B cell (primary cell): Measurements from ENCODE around the gene PRKCH. TPM values are rescaled to one million over a fixed set of nuclear protein-coding genes. Genes with fewer than 3 reads are reported as not detected.

ENCODE experiments used
- ATAC-seq: fragments of 200-7000 bp; cut with Tn5 transposase; one replicate; pipeline ENCODE4 v1.10.0; 2021; ENCODE audit warnings: low read depth, mild to moderate bottlenecking, moderate number of reproducible peaks, moderate library complexity
- CTCF ChIA-PET: fragments of 350-600 bp; sonication (Branson Sonifier 250); formaldehyde crosslinking; loops from one replicate; lab custom pipeline; 2021; ENCODE audit warnings: antibody characterized with exemption, inconsistent platforms; lab: Charles Lee
- POLR2A ChIA-PET: fragments of 350-600 bp; sonication (Branson Sonifier 250); formaldehyde crosslinking; loops from one replicate; lab custom pipeline; 2021; ENCODE audit warnings: antibody characterized with exemption; lab: Charles Lee
- DNase-seq: peaks from one replicate; pipeline ENCODE4 v3.0.0; 2013
- H2AFZ ChIP-seq: 2 replicates; pipeline ENCODE4 v1.6.1; 2012; ENCODE audit warnings: mild to moderate bottlenecking, low read depth, low read length; ENCODE audit not compliant: insufficient read depth, poor library complexity, severe bottlenecking
- H3K27ac ChIP-seq, 2 donors: 1 replicate in 1 of 2; 2 replicates in 1 of 2; pipeline ENCODE4 v1.5.1; 2012 to 2013; ENCODE audit warnings: low read length in 2 of 2, mild to moderate bottlenecking in 2 of 2, moderate library complexity in 1 of 2
- H3K27me3 ChIP-seq, 4 experiments: fragments of 200-600 bp in 1 of 4; sonication (generic) in 1 of 4; replicated peaks in 1 of 4; 1 replicate in 2 of 4; 2 replicates in 2 of 4; pipeline versions ENCODE4 v1.6.1 to v1.7.0; 2013 to 2016; ENCODE audit warnings: low read length in 3 of 4, mild to moderate bottlenecking in 2 of 4, mixed read lengths in 1 of 4, moderate library complexity in 1 of 4; ENCODE audit not compliant: insufficient read depth in 4 of 4, control insufficient read depth in 3 of 4; ENCODE audit errors: control extremely low read depth in 1 of 4
- H3K36me3 ChIP-seq, 2 experiments: replicated peaks in 1 of 2; 1 replicate in 1 of 2; 2 replicates in 1 of 2; pipeline versions ENCODE4 v1.6.1 to v1.7.1; 2013; ENCODE audit warnings: low read length in 1 of 2; ENCODE audit not compliant: insufficient read depth in 2 of 2, control insufficient read depth in 1 of 2; ENCODE audit errors: control extremely low read depth in 1 of 2, extremely low read depth in 1 of 2
- H3K4me1 ChIP-seq, 2 donors: fragments of 200-600 bp in 1 of 2; sonication (generic) in 1 of 2; 1 replicate in 1 of 2; 2 replicates in 1 of 2; pipeline versions ENCODE4 v1.5.1 to v1.6.1; 2013 to 2017; ENCODE audit warnings: low read length in 2 of 2; ENCODE audit not compliant: control insufficient read depth in 2 of 2, insufficient read depth in 2 of 2
- H3K4me2 ChIP-seq: replicated peaks from 2 replicates; pipeline ENCODE3; 2012; ENCODE audit warnings: mild to moderate bottlenecking, low read depth, low read length; ENCODE audit not compliant: poor library complexity, severe bottlenecking
- H3K4me3 ChIP-seq, 5 experiments: fragments of 200-600 bp in 1 of 5; sonication (generic) in 1 of 5; 1 replicate in 3 of 5; 2 replicates in 2 of 5; pipeline versions ENCODE4 v1.5.1 to v1.7.0; 2011 to 2016; ENCODE audit warnings: low read length in 4 of 5, mild to moderate bottlenecking in 4 of 5, low read depth in 2 of 5, control low read depth in 1 of 5, moderate library complexity in 1 of 5; ENCODE audit not compliant: insufficient read depth in 1 of 5; ENCODE audit errors: control extremely low read depth in 1 of 5, extremely low read depth in 1 of 5
- H3K79me2 ChIP-seq: fragments of 200-600 bp; sonication (generic); one replicate; pipeline ENCODE4 v1.6.0; 2016; ENCODE audit warnings: low read length; ENCODE audit not compliant: control insufficient read depth, insufficient read depth
- H3K9ac ChIP-seq: fragments of 200-600 bp; sonication (generic); 2 replicates; pipeline ENCODE4 v1.6.1; 2017; ENCODE audit warnings: mild to moderate bottlenecking, low read length, moderate library complexity
- H3K9me3 ChIP-seq, 3 donors: one replicate each; pipeline versions ENCODE4 v1.6.1 to v1.7.1; 2013; ENCODE audit warnings: low read length in 2 of 3; ENCODE audit not compliant: control insufficient read depth in 2 of 3, insufficient read depth in 1 of 3; ENCODE audit errors: control extremely low read depth in 1 of 3
- H4K20me1 ChIP-seq: 2 replicates; pipeline ENCODE4 v1.6.0; 2012; ENCODE audit warnings: mild to moderate bottlenecking, low read length; ENCODE audit not compliant: insufficient read depth, control insufficient read depth, poor library complexity, severe bottlenecking
- H3K27ac Mint-ChIP-seq: one replicate; pipeline ENCODE4 v1.8.0; 2021; ENCODE audit warnings: mixed read lengths
- H3K27me3 Mint-ChIP-seq: one replicate; pipeline ENCODE4 v1.8.0; 2021; ENCODE audit warnings: mixed read lengths
- H3K4me1 Mint-ChIP-seq: one replicate; pipeline ENCODE4 v1.8.0; 2021; ENCODE audit warnings: mixed read lengths
- H3K4me3 Mint-ChIP-seq: one replicate; pipeline ENCODE4 v1.8.0; 2021; ENCODE audit warnings: mixed read lengths
- H3K9me3 Mint-ChIP-seq: one replicate; pipeline ENCODE4 v1.8.0; 2022; ENCODE audit warnings: mixed read lengths; ENCODE audit not compliant: insufficient read depth
- CTCF ChIP-seq: fragments of 200-600 bp; IDR thresholded peaks from one replicate; pipeline ENCODE4 v1.8.0; 2022; ENCODE audit warnings: antibody characterized with exemption, mild to moderate bottlenecking
- EZH2 ChIP-seq: IDR thresholded peaks from 2 replicates; pipeline ENCODE4 v1.6.1; 2012; ENCODE audit warnings: borderline replicate concordance, low read depth, mild to moderate bottlenecking, moderate library complexity, low read length; ENCODE audit not compliant: insufficient read depth, poor library complexity, severe bottlenecking
- WGBS: methylation state at CpG from one replicate; pipeline ENCODE4 v1.1.5; 2013; ENCODE audit warnings: missing lambda C conversion rate; ENCODE audit not compliant: insufficient coverage; 5-methylcytosine and 5-hydroxymethylcytosine counted together
- intact Hi-C: fragments of 100-400 bp; cut with micrococcal nuclease; formaldehyde crosslinking; loops from one replicate; pipeline ENCODE4 v1.10.0; 2022
- polyA plus RNA-seq: library from polyadenylated mRNA; depleted of rRNA; stranded (reverse); fragments of >200 nt; gene quantifications from 2 replicates; pipeline ENCODE4 v1.2.3, GENCODE V29; 2012
- total RNA-seq, 2 donors: library from RNA; stranded (reverse); fragments of 120-200 nt in 1 of 2; gene quantifications; 1 replicate in 1 of 2; 2 replicates in 1 of 2; pipeline versions ENCODE4 v1.2.3 to v1.2.4, GENCODE V29; 2013 to 2022

PRKCH gene
- total and polyA plus RNA-seq, 2 donors (not counting 1 experiment from before 2014, with no cell fraction given), result 2.0 to 5.0 TPM

DNA sequence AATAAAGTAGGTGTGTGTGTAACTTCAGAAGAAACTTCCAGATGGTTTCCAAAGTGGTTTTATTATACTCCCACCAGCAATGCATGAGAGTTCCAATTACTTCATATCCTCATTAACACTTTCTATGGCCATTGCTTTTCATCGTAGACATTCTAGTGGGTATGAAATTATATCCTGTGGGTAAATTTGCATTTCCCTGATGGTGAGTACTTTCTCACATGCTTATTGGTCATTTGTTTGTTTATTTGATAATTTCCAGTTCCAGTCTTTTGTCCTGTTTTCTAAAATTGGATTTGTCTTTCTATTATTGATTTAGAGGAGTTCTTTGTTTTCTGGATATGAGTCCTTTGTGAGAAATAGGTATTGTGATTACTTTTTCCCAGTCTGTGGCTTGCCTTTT, 70.9 kb downstream of the PRKCH start:
- Mint-ChIP-seq H3K27ac (no peak overlapping the region), H3K9me3 (no peaks in the 10 kb centered on the region), H3K4me3 (no peak overlapping the region), H3K27me3 (peaks cover 3% of the 10 kb centered on the region), H3K4me1 (peaks cover 18% of the 10 kb centered on the region)
- Histone ChIP-seq H3K79me2 (no peaks in the 10 kb centered on the region), H4K20me1 (no peaks in the 10 kb centered on the region), H3K27ac (no peak overlapping the region), H3K4me1 (peaks cover 8 to 14% of the 10 kb centered on the region in 2 donors), H2AFZ (no peak overlapping the region), H3K9ac (no peak overlapping the region), H3K27me3 (no peaks in the 10 kb centered on the region), H3K4me3 (no peak overlapping the region), H3K9me3 (no peaks in the 10 kb centered on the region), H3K36me3 (no peaks in the 10 kb centered on the region), H3K4me2 (no peak overlapping the region)
- WGBS, result no CpG with 5 or more reads among the region's 1 CpG
- intact Hi-C loops, result no loop called here
- ATAC-seq (no peak), DNase-seq (no peak)
- CTCF ChIA-PET, result no interaction called here
- POLR2A ChIA-PET, result no interaction called here
- TF ChIP-seq EZH2 (no peak), CTCF (no peak)

DNA sequence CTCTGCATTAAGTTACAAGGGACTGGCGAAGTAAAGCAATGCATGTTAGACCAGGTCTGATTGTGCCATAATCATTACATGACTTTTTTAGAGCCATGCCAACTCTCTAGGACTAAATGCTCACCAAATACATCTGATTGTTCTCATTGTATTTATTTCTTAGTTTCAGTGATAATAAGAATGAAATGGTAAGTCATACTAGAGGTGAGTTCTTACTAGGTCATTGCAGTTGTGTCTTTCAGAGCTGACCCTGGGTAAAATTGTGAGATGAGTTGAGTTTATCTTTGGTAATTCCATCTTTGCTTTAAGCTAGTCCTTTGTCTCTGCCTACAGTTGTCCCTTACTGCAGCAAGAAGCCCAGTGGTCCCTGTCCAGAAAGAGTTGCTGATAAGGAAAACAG, 73.2 kb downstream of the PRKCH start:
- H3K27ac Mint-ChIP-seq, result no peak overlapping the region
- Histone ChIP-seq H3K36me3 (no peaks in the 10 kb centered on the region), H4K20me1 (no peaks in the 10 kb centered on the region), H3K27me3 (no peaks in the 10 kb centered on the region), H3K9ac (no peak overlapping the region), H3K79me2 (no peaks in the 10 kb centered on the region), H3K27ac (no peak overlapping the region), H3K9me3 (no peaks in the 10 kb centered on the region), H3K4me2 (no peak overlapping the region), H3K4me3 (no peak overlapping the region), H2AFZ (no peak overlapping the region), H3K4me1 (no peaks in the 10 kb centered on the region)
- ATAC-seq (no peak), DNase-seq (no peak)
- no peaks in the 10 kb centered on the region for H3K9me3 Mint-ChIP-seq
- TF ChIP-seq CTCF, result no peak
- TF ChIP-seq EZH2, result no peak
- peaks cover 3% of the 10 kb centered on the region for H3K27me3 Mint-ChIP-seq
- no peak overlapping the region for H3K4me3 Mint-ChIP-seq
- peaks cover 8% of the 10 kb centered on the region for H3K4me1 Mint-ChIP-seq
- WGBS, result no CpG with 5 or more reads among the region's 1 CpG
- ChIA-PET POLR2A (no interaction called here), CTCF (interaction anchor here (0.9 kb wide), 1 partner anchor 443 kb away, joined by 3 read pairs; no protein-coding TSS in a partner anchor)
- intact Hi-C loops, result no loop called here
